ENCODE measurements around the gene PELI1. TPM values are rescaled to one million over a fixed set of nuclear protein-coding genes. Genes with fewer than 3 reads are reported as not detected.

Gene PELI1
- total and polyA plus RNA-seq, 2 donors (not counting 3 experiments of a cell fraction or from before 2014, with no cell fraction given) = 14.2 to 30.9 TPM

- no peaks in the 10 kb centered on the region for H3K4me1 ChIP-seq (ENCODE audit: control insufficient read depth, extremely low read depth, insufficient read depth, low read length)
- H3K9me3 ChIP-seq (replicated peaks; ENCODE audit: control insufficient read depth, insufficient read depth, low read length) = no peaks in the 10 kb centered on the region
- dilution Hi-C loops (cut with MboI; ENCODE audit: extremely low pct_ligation_motif_present, low sequenced_read_pairs) = no loop called here
- no peaks in the 10 kb centered on the region for H3K79me2 ChIP-seq (ENCODE audit: control insufficient read depth, insufficient read depth, low read length)
- intact Hi-C loops (cut with micrococcal nuclease) = no loop called here
- H2AFZ ChIP-seq (ENCODE audit: low read depth, low read length) = no peak overlapping the region
- no peak for DNase-seq (ENCODE audit: low read depth, low spot score)
- ChIA-PET POLR2A (no interaction called here), CTCF (no interaction called here)
- H3K4me2 ChIP-seq (ENCODE audit: insufficient read depth, low read length) = no peak overlapping the region
- no peaks in the 10 kb centered on the region for H3K9me1 ChIP-seq (replicated peaks; ENCODE audit: control insufficient read depth, extremely low read depth, insufficient read depth, low read length)
- BruUV-seq (replicated peaks) = no TSS peak
- H3K9ac ChIP-seq (replicated peaks; ENCODE audit: extremely low read depth, insufficient read depth, low read length) = no peak overlapping the region
- H4K20me1 ChIP-seq (replicated peaks; ENCODE audit: control insufficient read depth, extremely low read depth, insufficient read depth, low read length) = no peaks in the 10 kb centered on the region
- H3K4me3 ChIP-seq (replicated peaks in 1 of 3; ENCODE audit: insufficient read depth in 1 of 3, low read depth in 1 of 3, low read length in 3 of 3) = no peak overlapping the region
- H3K27me3 ChIP-seq (ENCODE audit: control insufficient read depth in 2 of 2, insufficient read depth in 2 of 2, low read length in 2 of 2) = no peaks in the 10 kb centered on the region
- no peak for FAIRE-seq
- H3K27ac ChIP-seq (ENCODE audit: insufficient read depth, low read depth, low read length) = no peak overlapping the region
- TF ChIP-seq POLR2A (IDR thresholded peaks at IDR 0.05; ENCODE audit: low read depth, low read length) (no peak), POLR2AphosphoS5 (IDR thresholded peaks at IDR 0.05; ENCODE audit: insufficient read depth, low read depth, low read length) (no peak), JUN (IDR thresholded peaks at IDR 0.05; ENCODE audit: borderline replicate concordance, insufficient read depth, insufficient read length, low read depth) (no peak), FOS (IDR thresholded peaks at IDR 0.05; ENCODE audit: borderline replicate concordance, insufficient read depth, low read length) (no peak), MAX (IDR thresholded peaks at IDR 0.05; ENCODE audit: insufficient read depth, insufficient read length) (no peak)
- H3K36me3 ChIP-seq (ENCODE audit: control insufficient read depth in 2 of 2, extremely low read depth in 1 of 2, insufficient read depth in 2 of 2, low read length in 2 of 2) = peaks cover 16 to 17% of the 10 kb centered on the region in 2 experiments
Observed at GRCh38 chr2:64092502-64092901, 51.7 kb downstream of the PELI1 start.

- Histone ChIP-seq H3K27ac (ENCODE audit: insufficient read depth, low read depth, low read length) (no peak overlapping the region), H3K9me1 (replicated peaks; ENCODE audit: control insufficient read depth, extremely low read depth, insufficient read depth, low read length) (no peaks in the 10 kb centered on the region), H3K27me3 (ENCODE audit: control insufficient read depth in 2 of 2, insufficient read depth in 2 of 2, low read length in 2 of 2) (no peaks in the 10 kb centered on the region), H3K4me3 (replicated peaks in 1 of 3; ENCODE audit: insufficient read depth in 1 of 3, low read depth in 1 of 3, low read length in 3 of 3) (no peak overlapping the region), H3K4me1 (ENCODE audit: control insufficient read depth, extremely low read depth, insufficient read depth, low read length) (no peaks in the 10 kb centered on the region), H3K9ac (replicated peaks; ENCODE audit: extremely low read depth, insufficient read depth, low read length) (no peak overlapping the region), H4K20me1 (replicated peaks; ENCODE audit: control insufficient read depth, extremely low read depth, insufficient read depth, low read length) (no peaks in the 10 kb centered on the region), H3K36me3 (ENCODE audit: control insufficient read depth in 2 of 2, extremely low read depth in 1 of 2, insufficient read depth in 2 of 2, low read length in 2 of 2) (peaks cover 7% of the 10 kb centered on the region in 2 experiments), H2AFZ (ENCODE audit: low read depth, low read length) (no peak overlapping the region), H3K79me2 (ENCODE audit: control insufficient read depth, insufficient read depth, low read length) (no peaks in the 10 kb centered on the region), H3K9me3 (replicated peaks; ENCODE audit: control insufficient read depth, insufficient read depth, low read length) (no peaks in the 10 kb centered on the region), H3K4me2 (ENCODE audit: insufficient read depth, low read length) (no peak overlapping the region)
- intact Hi-C loops (cut with micrococcal nuclease) = no loop called here
- DNase-seq (ENCODE audit: low read depth, low spot score) (no peak), FAIRE-seq (no peak)
- dilution Hi-C loops (cut with MboI; ENCODE audit: extremely low pct_ligation_motif_present, low sequenced_read_pairs) = no loop called here
- ChIA-PET CTCF (no interaction called here), POLR2A (no interaction called here)
- no TSS peak for BruUV-seq (replicated peaks)
- TF ChIP-seq GATA2 (IDR thresholded peaks at IDR 0.05; ENCODE audit: insufficient read depth, insufficient read length, low read depth, low read length) = no peak
- TF ChIP-seq CTCF (IDR thresholded peaks at IDR 0.05; ENCODE audit: extremely low read depth in 1 of 2, insufficient read depth in 1 of 2, low read depth in 1 of 2, low read length in 2 of 2) = no peak
- no peak for TF ChIP-seq POLR2A (IDR thresholded peaks at IDR 0.05; ENCODE audit: low read depth, low read length)
- no peak for TF ChIP-seq FOS (IDR thresholded peaks at IDR 0.05; ENCODE audit: borderline replicate concordance, insufficient read depth, low read length)
- no peak for TF ChIP-seq POLR2AphosphoS5 (IDR thresholded peaks at IDR 0.05; ENCODE audit: insufficient read depth, low read depth, low read length)
- TF ChIP-seq EZH2 (IDR thresholded peaks at IDR 0.05; ENCODE audit: borderline replicate concordance, low read depth, low read length, severe bottlenecking) = no peak
- no peak for TF ChIP-seq MAX (IDR thresholded peaks at IDR 0.05; ENCODE audit: insufficient read depth, insufficient read length)
- no peak for TF ChIP-seq MYC (IDR thresholded peaks at IDR 0.05; ENCODE audit: low read depth, low read length)
Observed at GRCh38 chr2:64090264-64090663, 54.0 kb downstream of the PELI1 start.
